Right ventricle myocardium inferior (tissue), 1 donor: ENCODE results near the gene HOXD1. TPM values are rescaled to one million over a fixed set of nuclear protein-coding genes. Genes with fewer than 3 reads are reported as not detected.

Experiments used
- ATAC-seq: fragments of 200-7000 bp; cut with Tn5 transposase; one replicate; pipeline ENCODE4 v1.9.1; 2020; ENCODE audit warnings: mild to moderate bottlenecking, moderate library complexity
- DNase-seq: peaks from one replicate; pipeline ENCODE4 v3.0.0; 2021; ENCODE audit errors: missing footprints
- intact Hi-C: fragments of 100-400 bp; cut with DNase I; formaldehyde crosslinking; loops from one replicate; pipeline ENCODE4 v1.11.0; 2022
- total RNA-seq: library from RNA; stranded (reverse); fragmentation: NEBNext Ultra II Directional; extraction: Animal tissue kit (Norgen Biotek cat#: 25700); gene quantifications from one replicate; pipeline ENCODE4 v1.2.1, GENCODE V29; 2021
- donor health status: DM: no; HTN: yes; CAD: no; lungs with severe emphysema.

The HOXD1 gene
- total RNA-seq, 1 donor from 2014 or later = not detected

DNA sequence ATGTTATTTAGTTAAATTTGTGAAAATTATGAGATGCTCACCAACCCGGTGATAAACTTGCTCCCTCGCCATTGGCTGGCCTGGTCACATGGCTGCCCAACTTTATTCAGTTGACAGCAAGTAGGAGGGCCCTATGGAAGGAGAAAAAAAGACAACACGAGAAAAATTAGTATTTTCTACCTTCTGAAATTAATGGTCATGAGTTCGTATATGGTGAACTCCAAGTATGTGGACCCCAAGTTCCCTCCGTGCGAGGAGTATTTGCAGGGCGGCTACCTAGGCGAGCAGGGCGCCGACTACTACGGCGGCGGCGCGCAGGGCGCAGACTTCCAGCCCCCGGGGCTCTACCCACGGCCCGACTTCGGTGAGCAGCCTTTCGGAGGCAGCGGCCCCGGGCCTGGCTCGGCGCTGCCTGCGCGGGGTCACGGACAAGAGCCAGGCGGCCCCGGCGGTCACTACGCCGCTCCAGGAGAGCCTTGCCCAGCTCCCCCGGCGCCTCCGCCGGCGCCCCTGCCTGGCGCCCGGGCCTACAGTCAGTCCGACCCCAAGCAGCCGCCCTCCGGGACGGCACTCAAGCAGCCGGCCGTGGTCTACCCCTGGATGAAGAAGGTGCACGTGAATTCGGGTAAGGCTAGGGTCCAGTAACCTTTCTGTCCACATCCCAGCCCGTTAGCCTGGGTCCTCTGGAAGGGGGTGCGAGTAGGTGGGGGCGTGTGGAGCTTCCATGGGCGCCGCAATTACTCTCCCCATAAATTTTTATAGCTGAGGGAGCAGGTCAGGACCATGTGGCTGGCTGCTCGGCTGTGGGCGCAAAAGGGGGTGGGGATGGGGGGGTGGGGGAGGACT lies 36.8 kb upstream of the HOXD1 start, which contains the start of gene HOXD4:
TSS of gene HOXD4 (plus strand) at position 109 of the 846 bp plus-strand sequence. CDS start at position 193, 84 bp downstream.
- intact Hi-C loops = no loop called here
- no peak for ATAC-seq
- DNase-seq = no peak

DNA sequence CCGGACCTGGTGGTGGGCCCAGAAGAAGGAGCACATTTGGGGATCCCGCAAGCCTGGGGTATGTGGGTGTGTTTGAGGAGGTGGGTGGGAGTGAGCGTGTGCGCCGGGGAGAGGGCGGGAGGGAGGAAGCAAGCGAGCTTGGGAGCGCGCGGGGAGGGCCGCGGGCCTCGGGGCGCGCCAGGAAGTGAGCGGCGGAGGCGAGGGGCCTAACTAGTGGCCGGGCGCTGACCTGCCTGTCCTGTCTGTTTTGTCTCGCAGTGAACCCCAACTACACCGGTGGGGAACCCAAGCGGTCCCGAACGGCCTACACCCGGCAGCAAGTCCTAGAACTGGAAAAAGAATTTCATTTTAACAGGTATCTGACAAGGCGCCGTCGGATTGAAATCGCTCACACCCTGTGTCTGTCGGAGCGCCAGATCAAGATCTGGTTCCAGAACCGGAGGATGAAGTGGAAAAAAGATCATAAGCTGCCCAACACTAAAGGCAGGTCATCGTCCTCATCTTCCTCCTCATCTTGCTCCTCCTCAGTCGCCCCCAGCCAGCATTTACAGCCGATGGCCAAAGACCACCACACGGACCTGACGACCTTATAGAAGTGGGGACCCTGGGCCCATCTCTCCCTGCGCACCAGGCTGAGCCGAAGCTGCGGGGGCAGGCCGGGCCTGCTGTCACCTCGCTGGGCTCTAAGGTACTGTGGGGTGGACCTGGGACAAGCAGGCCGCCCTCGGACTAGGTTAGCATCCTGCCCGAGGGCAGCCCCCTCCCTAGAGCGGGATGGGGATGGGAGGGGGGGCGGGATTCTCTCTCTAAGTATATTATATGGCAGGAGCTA lies 35.9 kb upstream of the HOXD1 start:
- intact Hi-C loops = no loop called here
- ATAC-seq = no peak
- no peak for DNase-seq

DNA sequence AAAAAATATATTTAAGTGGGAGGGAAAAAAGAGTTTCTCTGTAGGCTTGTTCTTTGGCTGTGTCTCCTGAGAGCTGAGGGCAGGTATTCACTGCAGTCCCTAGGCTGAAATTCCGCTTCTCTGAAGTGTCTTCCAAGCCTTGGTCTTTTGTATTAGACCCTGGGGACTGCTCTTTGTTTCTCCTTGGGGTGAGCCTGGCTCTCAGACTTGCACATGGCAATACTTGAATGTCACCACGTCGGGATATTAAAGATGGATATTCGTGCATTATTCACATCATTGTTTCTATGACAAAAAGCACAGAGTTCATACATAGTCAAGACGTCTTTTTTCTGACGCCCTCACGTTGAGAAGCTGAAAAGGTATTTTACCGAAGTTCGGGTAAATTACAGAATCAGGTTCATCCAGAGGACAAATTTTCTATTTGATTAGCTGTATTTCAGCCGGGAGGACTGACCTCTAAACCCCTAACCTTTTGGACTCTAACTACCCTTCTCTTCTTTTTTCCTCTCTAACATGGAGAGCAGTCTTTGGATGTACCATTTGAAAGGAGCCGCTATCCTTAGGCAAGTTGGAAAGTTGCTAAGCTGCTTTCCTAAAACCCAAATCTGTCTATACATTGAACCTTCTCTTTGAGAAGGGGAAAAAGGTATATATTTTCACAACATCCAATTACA lies 33.8 kb upstream of the HOXD1 start:
- intact Hi-C loops = no loop called here
- DNase-seq (no peak), ATAC-seq (no peak)

DNA sequence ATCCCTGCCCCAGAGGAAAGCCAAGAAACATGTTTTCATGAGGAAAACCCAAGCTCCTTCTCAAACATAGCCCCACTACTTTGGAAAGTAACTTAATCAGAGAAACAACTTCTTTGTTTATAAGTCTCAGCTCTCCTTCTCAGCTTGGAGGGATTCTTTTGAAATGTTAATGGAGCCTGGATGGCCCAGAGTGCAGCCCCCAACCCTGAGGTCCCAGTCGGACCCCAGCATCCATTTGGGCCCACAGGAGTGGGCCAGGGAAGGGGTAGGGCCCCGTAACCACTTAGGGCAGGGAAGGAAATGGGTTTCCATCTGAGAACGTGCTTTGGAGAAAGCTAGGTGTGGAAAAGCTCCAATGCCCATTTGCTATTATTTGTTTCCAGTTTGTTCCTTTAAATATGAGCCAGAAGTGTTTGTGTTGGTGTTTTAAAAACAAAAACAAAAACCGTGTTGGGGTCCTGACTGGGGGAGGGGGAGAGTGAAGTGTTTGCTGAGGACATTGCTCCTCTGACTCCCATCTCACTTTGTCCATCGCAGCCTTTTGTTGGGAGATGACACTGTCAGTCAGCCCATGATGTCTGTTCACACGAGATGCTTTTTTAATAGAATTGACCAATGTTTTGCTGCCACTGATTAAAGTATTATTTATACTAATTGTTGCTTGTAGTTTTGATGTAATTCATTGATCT lies 33.0 kb upstream of the HOXD1 start:
- DNase-seq = no peak
- intact Hi-C loops = no loop called here
- no peak for ATAC-seq

DNA sequence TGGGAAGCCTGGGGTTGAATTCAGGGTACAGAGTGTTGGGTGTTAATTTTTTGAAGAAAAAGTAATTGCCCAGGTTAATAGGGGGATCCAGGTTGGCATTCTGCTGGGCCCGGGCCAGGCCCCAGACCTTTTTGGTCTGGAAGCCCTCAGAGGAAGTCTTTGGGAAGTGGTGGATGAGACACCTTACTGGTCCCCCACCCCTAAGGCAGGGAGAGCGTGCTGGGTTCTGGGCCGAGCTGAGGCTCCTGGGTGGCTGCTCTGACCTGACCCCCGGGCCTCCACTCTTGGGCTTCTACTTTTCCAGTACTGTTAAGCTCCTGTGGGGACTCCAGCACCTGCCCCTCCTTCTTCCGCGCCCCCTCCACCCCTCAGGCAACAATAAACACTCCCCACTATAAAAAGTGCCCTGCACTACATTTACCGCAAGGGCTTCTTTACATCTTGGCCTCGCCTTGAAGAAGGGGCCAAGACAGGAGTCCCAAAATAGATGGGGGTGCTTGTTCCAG lies 32.1 kb upstream of the HOXD1 start:
- no peak for DNase-seq
- intact Hi-C loops = no loop called here
- ATAC-seq = no peak

DNA sequence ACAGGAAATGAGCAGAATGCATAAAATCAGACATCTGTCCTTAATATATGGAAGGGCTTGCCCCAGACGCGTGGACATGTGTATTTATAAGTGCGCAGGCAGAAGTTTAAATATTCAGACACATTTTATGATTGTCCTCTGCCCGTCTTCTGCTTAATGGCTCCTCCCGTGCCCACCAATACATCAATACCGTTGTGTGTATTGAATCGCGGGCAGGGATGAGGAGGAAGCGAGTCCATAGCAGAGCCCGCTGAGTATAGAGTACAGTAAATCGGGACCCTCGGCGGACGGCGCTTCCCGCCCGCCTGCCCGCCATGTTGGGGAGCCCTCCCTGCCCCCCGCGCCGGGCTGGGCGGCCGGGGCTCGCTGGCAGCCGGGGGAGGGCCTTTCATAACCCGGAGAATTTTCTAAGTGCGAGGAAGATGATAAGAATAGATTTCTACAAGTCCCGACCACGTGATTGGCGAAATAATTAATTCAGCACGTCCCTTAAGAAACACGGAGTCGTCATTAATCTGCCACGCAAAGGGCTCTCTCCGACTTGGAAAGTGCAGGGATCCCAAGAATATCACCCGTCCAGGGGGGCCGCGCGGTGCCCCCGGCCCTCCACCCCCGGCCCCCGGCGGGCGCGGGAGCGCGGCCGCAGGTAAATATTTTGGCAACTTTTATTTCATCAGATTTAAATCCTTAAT lies 31.5 kb upstream of the HOXD1 start, which contains the start of gene HOXD3:
TSS of gene HOXD3 (plus strand) at position 501 of the 692 bp plus-strand sequence. CDS start 11,808 bp downstream, outside the sequence.
- ATAC-seq (no peak), DNase-seq (no peak)
- intact Hi-C loops = no loop called here

DNA sequence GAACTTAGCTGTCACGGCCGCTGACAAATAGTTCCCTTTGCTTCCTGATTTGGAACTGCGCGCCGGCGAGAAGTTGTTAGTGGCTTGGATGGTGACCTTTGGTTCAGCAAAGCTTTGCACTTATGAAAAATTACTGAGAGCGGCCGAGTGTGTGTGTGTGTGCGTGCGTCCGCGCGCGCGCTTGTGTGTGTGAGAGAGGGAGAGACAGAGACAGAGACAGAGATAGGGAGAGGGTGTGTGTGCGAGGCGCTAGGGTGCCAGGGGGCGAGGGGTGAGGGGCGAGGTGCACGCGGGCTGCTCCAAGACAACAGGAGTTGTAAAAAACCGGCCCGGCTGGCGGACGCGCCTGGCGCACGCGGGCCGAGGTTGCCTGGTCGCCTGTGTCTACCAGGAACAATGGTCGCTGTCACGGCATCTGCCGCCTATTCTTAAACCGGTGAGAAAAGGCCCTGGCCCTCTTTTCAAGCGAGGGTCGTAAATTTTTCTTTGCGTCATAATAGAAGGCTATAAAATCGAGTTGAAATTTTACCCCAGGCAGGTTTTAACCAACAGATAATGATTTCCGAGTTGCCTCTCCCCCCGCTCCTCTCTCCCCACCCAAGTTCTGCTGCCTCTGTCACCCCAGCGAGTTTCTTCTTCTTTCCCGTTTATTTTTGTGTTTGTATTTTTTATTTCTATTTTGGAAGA lies 30.8 kb upstream of the HOXD1 start:
- no peak for ATAC-seq
- intact Hi-C loops = no loop called here
- DNase-seq = no peak

DNA sequence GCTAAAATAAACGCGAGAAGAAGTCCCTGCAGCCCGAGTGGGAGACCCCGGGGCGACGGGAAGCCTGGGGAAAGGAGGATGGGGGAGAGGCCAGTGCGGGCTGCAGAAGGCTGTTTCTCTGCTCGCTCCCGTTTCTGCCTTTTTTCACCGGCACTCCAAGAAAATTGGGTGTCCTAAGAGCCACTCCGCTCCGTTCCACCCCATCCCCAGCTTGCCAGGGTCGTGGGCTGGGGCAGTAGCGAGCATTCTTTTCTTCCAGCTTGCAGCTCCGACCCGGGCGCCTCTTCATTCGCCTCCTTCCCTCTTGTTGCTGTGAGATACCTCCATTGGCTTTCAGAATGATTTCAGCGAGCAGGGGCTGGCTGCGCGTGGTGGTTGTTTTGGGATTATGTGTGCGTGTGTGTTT lies 30.3 kb upstream of the HOXD1 start:
- no peak for DNase-seq

DNA sequence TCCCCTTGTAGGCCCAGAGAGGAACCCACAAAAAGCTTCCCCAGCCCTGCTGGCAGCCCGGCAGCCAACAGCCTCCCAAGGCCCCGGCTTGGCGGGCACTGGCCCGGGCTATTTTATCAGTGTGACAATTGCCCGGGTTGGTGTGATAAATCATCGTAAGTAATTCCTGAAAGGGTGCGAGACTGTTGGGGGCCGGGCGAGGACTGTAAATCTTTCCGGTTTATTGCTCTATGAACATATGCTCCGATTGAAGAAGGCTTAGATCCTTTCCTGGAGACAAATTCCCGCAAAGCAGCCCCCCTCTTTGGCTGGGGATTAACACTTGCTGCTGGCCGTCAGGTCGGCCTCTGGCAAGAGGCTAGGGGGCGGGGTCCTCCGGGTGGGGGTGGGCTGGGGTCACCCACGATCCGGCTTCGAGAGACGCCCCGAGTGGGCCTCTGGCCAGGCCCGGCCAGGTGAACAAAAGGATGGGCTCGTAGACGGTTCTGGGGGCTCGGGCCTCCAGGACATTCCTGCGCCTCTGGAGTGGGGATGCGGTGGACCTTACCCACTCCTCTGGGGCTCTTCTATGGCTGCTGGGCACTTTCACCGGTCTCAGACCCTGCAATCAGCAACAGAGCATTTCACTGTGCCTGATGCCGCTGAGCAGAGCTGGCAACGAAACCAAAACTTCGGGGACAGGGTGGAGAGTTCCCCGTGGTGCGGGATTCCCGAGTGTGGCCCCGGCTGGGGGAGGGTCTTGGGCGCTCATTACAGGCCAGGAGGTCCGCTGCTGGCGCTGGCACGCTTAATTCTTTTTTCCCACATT lies 29.4 kb upstream of the HOXD1 start:
- no peak for DNase-seq
- intact Hi-C loops = no loop called here
- no peak for ATAC-seq

More for the DNA sequence above, 30.3 kb upstream of the HOXD1 start:
- intact Hi-C loops = no loop called here
- ATAC-seq = no peak

DNA sequence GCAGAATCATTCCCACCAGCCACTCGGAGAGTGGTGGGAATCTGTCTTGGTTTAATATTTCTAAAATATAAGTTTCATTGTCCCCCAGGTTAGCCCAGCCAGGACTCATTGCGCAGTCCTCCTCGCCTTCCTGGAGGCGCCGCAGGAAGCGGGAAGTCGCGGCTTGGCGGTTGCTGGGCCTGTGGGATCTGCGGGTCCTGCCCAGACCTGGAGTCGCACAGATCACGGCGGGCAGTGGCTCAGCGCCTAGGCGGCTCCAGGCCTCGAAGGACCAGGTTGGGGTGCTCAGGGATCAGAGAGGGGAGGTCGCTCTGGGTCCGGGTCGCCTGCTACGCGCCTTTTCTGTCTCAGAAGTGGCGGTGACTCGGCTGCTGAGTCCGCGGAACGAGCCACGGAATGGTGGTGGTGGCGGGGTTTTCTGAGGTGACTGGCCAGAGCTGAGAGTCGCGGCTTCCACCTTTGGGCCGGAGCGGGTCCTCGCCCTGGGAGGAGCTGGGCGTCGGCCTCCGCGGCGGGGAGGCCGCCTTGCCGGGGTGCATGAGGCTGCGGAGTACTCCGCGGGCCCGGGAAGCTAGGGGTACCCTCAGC lies 28.7 kb upstream of the HOXD1 start:
- DNase-seq (no peak), ATAC-seq (no peak)
- intact Hi-C loops = no loop called here

DNA sequence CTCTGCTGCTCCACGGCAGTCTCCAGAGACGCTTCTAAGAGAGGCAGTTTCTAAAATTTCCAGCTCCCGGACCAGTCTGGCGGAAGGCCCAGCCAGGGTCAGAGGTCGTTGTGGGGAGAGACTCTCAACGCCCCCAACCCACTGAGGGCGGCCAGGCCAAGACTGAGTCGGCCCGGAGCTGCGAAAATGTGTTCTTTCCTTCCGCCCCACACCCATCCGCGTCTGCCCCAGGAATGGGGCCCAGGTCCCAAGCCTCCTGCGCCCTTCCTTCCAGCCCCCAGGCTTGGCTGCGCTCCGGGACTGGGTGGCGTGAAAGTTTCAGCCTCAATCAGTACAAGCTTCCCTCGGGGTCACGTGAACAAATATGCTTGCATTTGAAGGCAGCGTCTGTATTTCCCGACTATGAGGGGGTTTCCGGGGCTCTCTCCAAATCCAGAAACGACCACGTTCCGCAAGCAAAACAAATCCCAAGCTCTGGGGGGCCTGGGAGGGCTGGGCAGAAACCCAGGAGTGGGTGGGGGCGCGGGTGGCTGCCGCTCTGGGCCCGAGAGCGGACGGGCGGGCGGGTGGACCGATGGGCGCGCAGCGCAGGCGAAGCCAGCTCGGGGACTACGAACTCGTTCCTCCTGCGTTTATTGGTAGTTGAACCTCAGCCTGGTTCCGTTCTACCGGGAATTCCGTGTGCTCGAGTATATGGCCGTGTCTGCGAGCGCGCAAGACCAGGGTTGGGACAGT lies 28.1 kb upstream of the HOXD1 start:
- ATAC-seq (no peak), DNase-seq (no peak)
- intact Hi-C loops = no loop called here

DNA sequence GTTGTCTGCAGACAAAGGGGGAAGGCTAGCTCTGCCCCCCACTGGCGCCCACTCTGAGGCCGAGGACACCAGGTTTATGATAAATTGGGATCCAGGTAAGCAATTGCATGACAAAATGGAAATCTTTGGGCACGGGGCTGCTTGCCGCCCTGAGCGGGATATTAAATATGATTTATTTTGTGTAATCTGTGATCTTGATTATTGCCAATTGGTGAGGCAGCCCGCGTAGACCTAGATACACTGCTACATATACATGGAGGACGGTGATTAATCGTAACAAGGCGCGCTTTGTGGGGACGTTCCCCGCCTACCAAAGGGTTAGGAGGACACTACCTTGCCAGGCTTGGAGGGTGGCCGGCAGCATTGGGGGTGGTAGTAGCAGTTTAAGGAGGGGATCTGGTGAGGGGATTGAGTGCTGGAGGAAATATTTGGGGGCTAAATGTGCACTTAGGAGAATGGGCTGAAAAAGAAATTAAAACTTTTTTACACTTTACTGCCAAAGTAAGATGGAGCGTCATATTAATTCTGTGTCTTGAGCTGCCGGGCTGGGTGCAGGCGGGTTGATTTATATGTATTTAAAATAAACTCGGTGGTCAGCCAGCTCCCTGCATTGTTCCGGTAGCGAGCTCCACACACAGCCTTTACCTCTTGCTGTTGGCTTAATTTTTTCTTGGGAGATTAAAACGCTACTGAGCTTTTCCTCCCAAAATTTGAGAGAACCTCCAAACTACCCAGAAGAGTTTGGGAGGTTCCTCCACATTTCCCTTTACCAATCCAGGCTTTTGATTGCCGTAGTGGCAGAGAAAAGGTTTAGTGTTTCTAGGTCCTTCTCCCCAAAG lies 27.3 kb upstream of the HOXD1 start:
- intact Hi-C loops = no loop called here
- ATAC-seq = no peak
- no peak for DNase-seq

DNA sequence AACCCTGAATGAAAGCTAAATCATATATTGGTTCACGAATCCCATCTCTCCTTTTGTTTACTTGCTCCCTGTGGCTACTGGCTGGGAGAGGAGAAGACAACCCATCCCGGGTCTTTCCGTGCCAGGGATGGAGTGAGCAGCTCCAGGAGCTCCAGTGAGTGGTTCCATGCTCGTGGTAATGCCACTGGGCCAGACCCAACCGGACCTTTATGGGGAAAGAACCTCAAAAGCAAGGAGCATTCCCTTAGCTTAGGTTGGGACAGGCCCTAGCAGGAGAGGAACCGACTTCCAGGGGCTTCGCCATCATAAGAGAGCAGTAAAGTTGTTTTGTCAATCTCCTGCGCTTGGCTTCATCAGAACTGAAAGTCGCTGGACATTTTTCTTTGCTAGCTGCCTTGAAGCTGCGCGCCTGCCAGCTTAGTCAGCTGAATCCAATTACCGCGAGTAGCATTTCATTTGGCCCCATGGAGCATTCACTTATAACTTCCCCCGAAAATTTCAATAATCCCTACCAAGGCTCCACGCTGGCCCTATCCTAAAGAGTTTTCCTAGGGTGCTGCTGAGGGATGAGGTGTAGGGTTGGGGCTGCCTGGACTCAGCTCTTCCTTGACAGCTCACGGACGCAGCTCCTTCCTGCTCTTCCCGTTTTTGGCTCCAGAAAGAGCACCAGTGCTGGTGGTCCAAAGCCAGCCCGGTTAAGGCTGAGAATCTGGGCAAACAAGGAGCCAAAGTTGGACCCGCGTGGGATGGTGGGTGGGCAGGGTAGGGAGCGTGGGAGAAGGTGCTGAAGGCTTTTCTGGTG lies 26.4 kb upstream of the HOXD1 start:
- ATAC-seq = no peak
- intact Hi-C loops = no loop called here
- DNase-seq = no peak
